HG03066 (cell line): ENCODE results near the gene TRAF1.

ENCODE experiments used
- ATAC-seq: cut with Tn5 transposase; IDR thresholded peaks from one replicate; pipeline ENCODE4 v1.9.1; 2021; ENCODE audit warnings: low read depth; ENCODE audit not compliant: unreplicated experiment

Gene TRAF1

GRCh38 chr9:120854596-120855327 is 71.8 kb downstream of the TRAF1 start:
- ATAC-seq = no peak

GRCh38 chr9:120853198-120853597 is 73.4 kb downstream of the TRAF1 start:
- ATAC-seq = no peak
